ENCODE results near the gene GSTT2. TPM values are rescaled to one million over a fixed set of nuclear protein-coding genes. Genes with fewer than 3 reads are reported as not detected.
"Not testable (repeated sequence)": the region's sequence is repeated elsewhere in the genome, so short reads cannot be mapped to it uniquely, and the experiment has no call there.

GSTT2 gene
- total RNA-seq, 1 donor from 2014 or later: 0.29 TPM

DNA sequence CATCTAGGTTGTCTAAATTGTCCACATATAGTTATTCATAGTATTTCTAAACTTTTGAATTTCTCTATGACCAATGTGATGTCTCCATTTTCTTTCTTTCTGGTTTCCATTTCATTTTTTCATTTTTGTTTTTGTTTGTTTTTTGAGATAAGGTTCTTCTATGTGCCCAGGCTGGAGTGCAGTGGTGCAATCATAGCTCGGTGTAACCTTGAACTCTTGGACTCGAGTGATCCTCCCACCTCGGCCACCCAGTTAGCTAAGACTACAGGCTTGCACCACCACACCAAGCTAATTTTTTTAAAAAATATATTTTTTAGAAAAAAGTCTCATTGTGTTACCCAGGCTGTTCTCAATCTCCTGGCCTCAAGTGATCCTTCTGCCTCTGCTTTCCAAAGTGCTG lies 17.2 kb downstream of the GSTT2 start:
- peaks cover 5% of the 10 kb centered on the region for H3K27me3 Mint-ChIP-seq (ENCODE audit: low read depth)
- no peaks in the 10 kb centered on the region for H3K9me3 Mint-ChIP-seq
- TF ChIP-seq, protein P1, sequence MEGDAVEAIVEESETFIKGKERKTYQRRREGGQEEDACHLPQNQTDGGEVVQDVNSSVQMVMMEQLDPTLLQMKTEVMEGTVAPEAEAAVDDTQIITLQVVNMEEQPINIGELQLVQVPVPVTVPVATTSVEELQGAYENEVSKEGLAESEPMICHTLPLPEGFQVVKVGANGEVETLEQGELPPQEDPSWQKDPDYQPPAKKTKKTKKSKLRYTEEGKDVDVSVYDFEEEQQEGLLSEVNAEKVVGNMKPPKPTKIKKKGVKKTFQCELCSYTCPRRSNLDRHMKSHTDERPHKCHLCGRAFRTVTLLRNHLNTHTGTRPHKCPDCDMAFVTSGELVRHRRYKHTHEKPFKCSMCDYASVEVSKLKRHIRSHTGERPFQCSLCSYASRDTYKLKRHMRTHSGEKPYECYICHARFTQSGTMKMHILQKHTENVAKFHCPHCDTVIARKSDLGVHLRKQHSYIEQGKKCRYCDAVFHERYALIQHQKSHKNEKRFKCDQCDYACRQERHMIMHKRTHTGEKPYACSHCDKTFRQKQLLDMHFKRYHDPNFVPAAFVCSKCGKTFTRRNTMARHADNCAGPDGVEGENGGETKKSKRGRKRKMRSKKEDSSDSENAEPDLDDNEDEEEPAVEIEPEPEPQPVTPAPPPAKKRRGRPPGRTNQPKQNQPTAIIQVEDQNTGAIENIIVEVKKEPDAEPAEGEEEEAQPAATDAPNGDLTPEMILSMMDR (IDR thresholded peaks at IDR 0.05; ENCODE audit: unreplicated experiment): no peak
- no peaks in the 10 kb centered on the region for H3K36me3 Mint-ChIP-seq
- H3K4me1 Mint-ChIP-seq: no peaks in the 10 kb centered on the region
- no peak for DNase-seq (ENCODE audit: low spot score in 2 of 2, unreplicated experiment in 2 of 2)
- no peak overlapping the region for H3K27ac Mint-ChIP-seq
- no peak overlapping the region for H3K4me3 Mint-ChIP-seq

DNA sequence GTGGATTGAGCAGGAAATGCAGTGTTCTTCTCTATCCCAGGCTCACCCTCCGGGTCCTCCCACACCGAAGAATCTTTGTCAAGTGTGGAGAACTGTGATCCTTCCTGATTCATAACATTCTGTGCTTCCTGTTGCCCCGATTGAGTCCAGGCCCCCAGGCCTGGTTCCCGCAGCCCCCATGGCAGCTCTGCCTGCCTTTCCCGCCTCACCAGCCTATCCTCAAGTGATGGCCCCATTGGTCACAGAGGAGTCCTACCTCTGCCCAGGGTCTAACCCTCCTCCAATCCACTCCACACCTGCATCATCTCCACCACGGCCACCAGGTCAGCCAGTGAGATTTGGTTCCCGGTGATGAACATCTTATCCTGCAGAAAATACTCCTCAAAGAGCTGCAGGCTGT lies 19.8 kb downstream of the GSTT2 start:
- not testable (repeated sequence) for H3K36me3 Mint-ChIP-seq; H3K4me1 Mint-ChIP-seq; H3K27ac Mint-ChIP-seq; DNase-seq (ENCODE audit: low spot score in 2 of 2, unreplicated experiment in 2 of 2); H3K4me3 Mint-ChIP-seq; H3K9me3 Mint-ChIP-seq; H3K27me3 Mint-ChIP-seq (ENCODE audit: low read depth)

DNA sequence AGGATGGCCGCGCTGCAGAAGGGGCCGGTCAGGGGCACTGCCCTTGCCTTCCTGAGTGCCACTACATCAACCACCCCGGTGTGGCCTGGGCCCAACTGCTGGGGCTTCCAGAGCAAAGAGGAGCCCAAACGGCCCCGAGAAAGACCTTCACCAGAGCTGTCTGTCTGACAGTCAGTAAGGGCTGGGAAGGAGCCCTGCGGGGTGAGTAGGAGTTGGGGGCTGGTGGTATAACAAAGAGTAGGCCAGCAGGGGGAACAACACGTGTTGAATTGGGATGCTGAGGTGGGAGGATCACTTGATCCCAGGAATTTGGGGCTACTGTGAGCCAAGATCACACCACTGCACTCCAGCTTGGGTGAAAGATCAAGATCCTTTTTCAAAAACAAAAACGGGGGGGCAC lies 21.4 kb downstream of the GSTT2 start:
- Mint-ChIP-seq H3K36me3 (no peaks in the 10 kb centered on the region), H3K27ac (no peak overlapping the region), H3K4me3 (no peak overlapping the region), H3K27me3 (ENCODE audit: low read depth) (peaks cover 2% of the 10 kb centered on the region), H3K4me1 (no peaks in the 10 kb centered on the region), H3K9me3 (no peaks in the 10 kb centered on the region)
- TF ChIP-seq, protein P1 (IDR thresholded peaks at IDR 0.05; ENCODE audit: unreplicated experiment): no peak
- DNase-seq (ENCODE audit: low spot score in 2 of 2, unreplicated experiment in 2 of 2): no peak

DNA sequence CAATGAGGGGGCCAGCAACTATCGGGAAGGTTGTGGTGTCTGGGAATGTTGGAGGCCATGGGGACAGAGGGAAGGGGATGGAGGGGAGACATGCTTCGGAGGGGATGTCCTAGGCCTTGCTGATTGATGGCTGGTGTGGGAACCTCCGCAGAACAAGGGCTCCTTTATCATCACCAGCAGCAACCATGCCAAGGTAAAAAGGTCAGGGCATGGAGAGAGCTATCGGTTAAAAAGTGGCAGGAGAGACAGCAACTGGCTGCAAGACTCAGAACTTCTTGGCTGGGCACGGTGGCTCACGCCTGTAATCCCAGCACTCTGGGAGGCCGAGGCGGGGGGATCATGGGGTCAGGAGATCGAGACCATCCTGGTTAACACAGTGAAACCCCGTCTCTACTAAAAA lies 22.3 kb downstream of the GSTT2 start:
- Mint-ChIP-seq H3K4me3 (no peak overlapping the region), H3K9me3 (no peaks in the 10 kb centered on the region), H3K27ac (no peak overlapping the region), H3K27me3 (ENCODE audit: low read depth) (no peaks in the 10 kb centered on the region), H3K36me3 (no peaks in the 10 kb centered on the region), H3K4me1 (no peaks in the 10 kb centered on the region)
- no peak for DNase-seq (ENCODE audit: low spot score in 2 of 2, unreplicated experiment in 2 of 2)
- TF ChIP-seq, protein P1 (IDR thresholded peaks at IDR 0.05; ENCODE audit: unreplicated experiment): no peak

DNA sequence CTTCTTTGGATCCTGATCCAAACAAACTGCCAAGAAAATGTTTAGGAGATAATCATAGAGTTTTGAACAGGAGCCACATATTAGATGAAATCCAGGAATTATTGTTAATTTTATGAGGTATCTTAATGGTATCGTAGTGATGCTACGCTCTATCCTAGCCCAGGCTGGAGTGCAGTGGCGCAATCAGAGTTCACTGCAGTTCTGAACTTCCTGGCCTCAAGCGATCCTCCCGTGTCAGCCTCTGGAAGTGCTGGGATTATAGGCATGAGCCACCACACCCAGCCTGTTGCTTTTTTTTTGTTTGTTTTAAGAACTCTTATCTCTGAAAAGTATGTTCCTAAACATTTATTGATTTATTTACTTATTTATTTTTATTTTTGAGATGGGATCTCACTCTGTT lies 22.9 kb downstream of the GSTT2 start:
- no peaks in the 10 kb centered on the region for H3K36me3 Mint-ChIP-seq
- TF ChIP-seq, protein P1 (IDR thresholded peaks at IDR 0.05; ENCODE audit: unreplicated experiment): no peak
- H3K9me3 Mint-ChIP-seq: no peaks in the 10 kb centered on the region
- no peak for DNase-seq (ENCODE audit: low spot score in 2 of 2, unreplicated experiment in 2 of 2)
- no peak overlapping the region for H3K27ac Mint-ChIP-seq
- H3K4me1 Mint-ChIP-seq: no peaks in the 10 kb centered on the region
- H3K4me3 Mint-ChIP-seq: no peak overlapping the region
- no peaks in the 10 kb centered on the region for H3K27me3 Mint-ChIP-seq (ENCODE audit: low read depth)

DNA sequence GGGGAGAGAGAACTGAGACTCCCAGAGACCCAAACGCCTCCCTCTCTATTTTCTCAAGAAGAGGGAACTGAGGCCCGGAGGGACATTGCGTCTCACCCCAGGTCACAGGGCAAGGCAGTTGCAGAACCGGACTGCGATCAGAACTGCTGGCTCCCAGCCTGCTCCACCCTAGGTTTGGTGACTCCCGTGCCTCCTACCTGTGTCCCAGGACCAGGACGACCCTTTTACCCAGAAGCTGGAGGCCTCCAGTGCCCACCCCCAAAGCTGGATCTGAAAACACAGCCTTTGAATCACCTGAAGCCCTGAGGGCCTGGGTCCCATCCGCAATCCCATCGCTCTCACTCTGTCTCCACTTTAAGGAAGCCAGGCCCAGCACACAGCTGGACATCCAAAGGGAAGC lies 24.0 kb downstream of the GSTT2 start:
- no peak for DNase-seq (ENCODE audit: low spot score in 2 of 2, unreplicated experiment in 2 of 2)
- Mint-ChIP-seq H3K9me3 (no peaks in the 10 kb centered on the region), H3K4me1 (no peaks in the 10 kb centered on the region), H3K27me3 (ENCODE audit: low read depth) (no peaks in the 10 kb centered on the region), H3K4me3 (no peak overlapping the region), H3K36me3 (no peaks in the 10 kb centered on the region), H3K27ac (no peak overlapping the region)
- TF ChIP-seq, protein P1 (IDR thresholded peaks at IDR 0.05; ENCODE audit: unreplicated experiment): no peak
